Testis (tissue), 3 donors: ENCODE data around the gene DDX54. TPM values are rescaled to one million over a fixed set of nuclear protein-coding genes. Genes with fewer than 3 reads are reported as not detected.

Source experiments
- DNase-seq: peaks from one replicate; pipeline ENCODE4 v3.0.0-alpha.2; 2019
- H3K27ac ChIP-seq, 2 donors: fragments of 200-600 bp; sonication (generic); one replicate each; pipeline ENCODE4 v1.5.1; 2019
- H3K27me3 ChIP-seq: fragments of 200-600 bp; sonication (generic); one replicate; pipeline ENCODE4 v1.5.1; 2019
- H3K36me3 ChIP-seq: fragments of 200-600 bp; sonication (generic); one replicate; pipeline ENCODE4 v1.5.1; 2017; ENCODE audit warnings: low read depth; ENCODE audit errors: missing control alignments
- H3K4me1 ChIP-seq: fragments of 200-600 bp; sonication (generic); one replicate; pipeline ENCODE4 v1.5.1; 2019
- H3K4me3 ChIP-seq, 2 donors: fragments of 200-600 bp; sonication (generic); one replicate each; pipeline ENCODE4 v1.5.1; 2017 to 2019
- H3K9me3 ChIP-seq: fragments of 200-600 bp; sonication (generic); one replicate; pipeline ENCODE4 v1.5.1; 2017
- CTCF ChIP-seq, 3 experiments: fragments of 450-650 bp in 2 of 3; fragments of 200-600 bp in 1 of 3; sonication (generic) in 1 of 3; IDR thresholded peaks; one replicate each; pipeline ENCODE4 v1.5.1; 2016 to 2019; ENCODE audit warnings: antibody characterized with exemption in 3 of 3, mild to moderate bottlenecking in 2 of 3, moderate library complexity in 1 of 3
- POLR2A ChIP-seq: fragments of 450-650 bp; IDR thresholded peaks from one replicate; pipeline ENCODE4 v1.6.1; 2017; ENCODE audit warnings: antibody characterized with exemption, mild to moderate bottlenecking, moderate library complexity
- WGBS, 2 donors: methylation state at CpG; one replicate each; pipeline ENCODE4 v1.1.5; 2018; 5-methylcytosine and 5-hydroxymethylcytosine counted together
- intact Hi-C: fragments of 100-400 bp; cut with DNase I; formaldehyde crosslinking; loops from one replicate; pipeline ENCODE4 v1.15.1; 2023; ENCODE audit warnings: low total_unique reads
- polyA plus RNA-seq: library from polyadenylated mRNA; stranded (reverse); fragments of 350-450 nt; fragmentation: Illumina TruSeq; extraction: RNeasy Lipid Tissue Mini Kit (QIAGEN cat#74804); gene quantifications from one replicate; pipeline ENCODE4 v1.2.3, GENCODE V29; 2014; ENCODE audit warnings: low read depth, low replicate concordance; ENCODE audit not compliant: insufficient read depth
- total RNA-seq, 2 donors: library from RNA; depleted of rRNA; stranded (reverse); fragments of >200 nt; gene quantifications; one replicate each; pipeline ENCODE4 v1.2.3, GENCODE V29; 2016

DDX54 gene
- total and polyA plus RNA-seq, 3 donors from 2014 or later: 40.3 to 63.6 (median 62.4) TPM

GRCh38 chr12:113134071-113134470 is 51.2 kb downstream of the DDX54 start:
- Histone ChIP-seq H3K4me1 (peaks cover 5% of the 10 kb centered on the region), H3K27ac (no peak overlapping the region), H3K4me3 (no peak overlapping the region), H3K36me3 (no peaks in the 10 kb centered on the region), H3K9me3 (no peaks in the 10 kb centered on the region), H3K27me3 (no peaks in the 10 kb centered on the region)
- no peak for TF ChIP-seq CTCF (IDR thresholded peaks at IDR 0.05)
- no peak for TF ChIP-seq POLR2A
- WGBS, 2 donors: 40 to 76% methylated on average over 1 to 2 of the region's 2 CpGs
- DNase-seq: no peak
- intact Hi-C loops: no loop called here

GRCh38 chr12:113133666-113134065 is 51.6 kb downstream of the DDX54 start:
- intact Hi-C loops: no loop called here
- 83% methylated on average over 3 of the region's 3 CpGs; no CpG with 5 or more reads in 1 of the 2 donors for WGBS, 2 donors
- H3K4me3 ChIP-seq: no peak overlapping the region
- TF ChIP-seq CTCF (IDR thresholded peaks at IDR 0.05): no peak
- TF ChIP-seq POLR2A: no peak
- H3K27me3 ChIP-seq: no peaks in the 10 kb centered on the region
- H3K9me3 ChIP-seq: no peaks in the 10 kb centered on the region
- H3K4me1 ChIP-seq: peaks cover 5% of the 10 kb centered on the region
- H3K27ac ChIP-seq: no peak overlapping the region
- no peaks in the 10 kb centered on the region for H3K36me3 ChIP-seq
- DNase-seq: no peak

- Histone ChIP-seq H3K4me1 (peaks cover 5% of the 10 kb centered on the region), H3K27me3 (no peaks in the 10 kb centered on the region), H3K36me3 (no peaks in the 10 kb centered on the region), H3K9me3 (no peaks in the 10 kb centered on the region), H3K4me3 (no peak overlapping the region), H3K27ac (no peak overlapping the region)
- intact Hi-C loops: no loop called here
- peak; percentile 32 for DNase-seq
- WGBS, 2 donors: 69 to 72% methylated on average over 4 to 6 of the region's 6 CpGs
- TF ChIP-seq POLR2A: no peak
- TF ChIP-seq CTCF (IDR thresholded peaks at IDR 0.05): no peak
These were observed 52.2 kb downstream of the DDX54 start for GRCh38 chr12:113133036-113133435.

- no peaks in the 10 kb centered on the region for H3K27me3 ChIP-seq
- intact Hi-C loops: no loop called here
- TF ChIP-seq CTCF (IDR thresholded peaks at IDR 0.05) (no peak), POLR2A (no peak)
- H3K4me3 ChIP-seq: no peak overlapping the region
- H3K4me1 ChIP-seq: peaks cover 5% of the 10 kb centered on the region
- DNase-seq: no peak
- no peaks in the 10 kb centered on the region for H3K36me3 ChIP-seq
- H3K27ac ChIP-seq: no peak overlapping the region
- WGBS, 2 donors: 89 to 100% methylated on average over 1 of the region's 1 CpG
- H3K9me3 ChIP-seq: no peaks in the 10 kb centered on the region
These were observed 53.7 kb downstream of the DDX54 start for GRCh38 chr12:113131556-113131955.

- intact Hi-C loops: no loop called here
- Histone ChIP-seq H3K36me3 (no peaks in the 10 kb centered on the region), H3K9me3 (no peaks in the 10 kb centered on the region), H3K27me3 (no peaks in the 10 kb centered on the region), H3K27ac (no peak overlapping the region), H3K4me3 (no peak overlapping the region), H3K4me1 (no peaks in the 10 kb centered on the region)
- 53% methylated on average over 9 to 11 of the region's 18 CpGs for WGBS, 2 donors
- peak; percentile 67 for DNase-seq
- TF ChIP-seq CTCF (IDR thresholded peaks at IDR 0.05) (no peak), POLR2A (no peak)
These were observed 54.7 kb downstream of the DDX54 start for GRCh38 chr12:113130457-113131135.
